ENCODE measurements around the gene GSTA1. TPM values are rescaled to one million over a fixed set of nuclear protein-coding genes. Genes with fewer than 3 reads are reported as not detected.
"Not testable (repeated sequence)": the region's sequence is repeated elsewhere in the genome, so short reads cannot be mapped to it uniquely, and the experiment has no call there.

GSTA1 gene
- polyA plus RNA-seq, 3 donors = 1.5 to 2.0 (median 1.9) TPM

GRCh38 chr6:52809777-52810176 lies 6.2 kb upstream of the GSTA1 start:
- DNase-seq (ENCODE audit: low read depth in 3 of 3, low spot score in 2 of 3) = not testable (repeated sequence)

GRCh38 chr6:52808660-52809059 lies 5.0 kb upstream of the GSTA1 start:
- no peak for DNase-seq (ENCODE audit: low read depth in 3 of 3, low spot score in 2 of 3)

GRCh38 chr6:52802806-52803205 lies 810 bp downstream of the GSTA1 start:
- no peak for DNase-seq (ENCODE audit: low read depth in 3 of 3, low spot score in 2 of 3)

- DNase-seq (ENCODE audit: low read depth in 3 of 3, low spot score in 2 of 3) = no peak
Measured at GRCh38 chr6:52801188-52801841, 2.3 kb downstream of the GSTA1 start.

- DNase-seq (ENCODE audit: low read depth in 3 of 3, low spot score in 2 of 3) = not testable (repeated sequence)
Measured at GRCh38 chr6:52799272-52799671, 4.3 kb downstream of the GSTA1 start.

- DNase-seq (ENCODE audit: low read depth in 3 of 3, low spot score in 2 of 3) = not testable (repeated sequence)
Measured at GRCh38 chr6:52794366-52794765, 9.2 kb downstream of the GSTA1 start.

- no peak for DNase-seq (ENCODE audit: low read depth in 3 of 3, low spot score in 2 of 3)
Measured at GRCh38 chr6:52790861-52791260, 12.8 kb downstream of the GSTA1 start.

- not testable (repeated sequence) for DNase-seq (ENCODE audit: low read depth in 3 of 3, low spot score in 2 of 3)
Measured at GRCh38 chr6:52789658-52790057, 14.0 kb downstream of the GSTA1 start.

GRCh38 chr6:52788478-52788877 lies 15.1 kb downstream of the GSTA1 start:
- DNase-seq (ENCODE audit: low read depth in 3 of 3, low spot score in 2 of 3) = peak in 1 of 3 donors; percentile 17

GRCh38 chr6:52787917-52788316 lies 15.7 kb downstream of the GSTA1 start:
- no peak for DNase-seq (ENCODE audit: low read depth in 3 of 3, low spot score in 2 of 3)

GRCh38 chr6:52786249-52786956 lies 17.2 kb downstream of the GSTA1 start:
- no peak for DNase-seq (ENCODE audit: low read depth in 3 of 3, low spot score in 2 of 3)

GRCh38 chr6:52782696-52783274 lies 20.8 kb downstream of the GSTA1 start:
- not testable (repeated sequence) for DNase-seq (ENCODE audit: low read depth in 3 of 3, low spot score in 2 of 3)

GRCh38 chr6:52782209-52782608 lies 21.4 kb downstream of the GSTA1 start:
- not testable (repeated sequence) for DNase-seq (ENCODE audit: low read depth in 3 of 3, low spot score in 2 of 3)

GRCh38 chr6:52779237-52779636 lies 24.4 kb downstream of the GSTA1 start:
- no peak for DNase-seq (ENCODE audit: low read depth in 3 of 3, low spot score in 2 of 3)

GRCh38 chr6:52776711-52777351 lies 26.8 kb downstream of the GSTA1 start:
- not testable (repeated sequence) for DNase-seq (ENCODE audit: low read depth in 3 of 3, low spot score in 2 of 3)

GRCh38 chr6:52769399-52769798 lies 34.2 kb downstream of the GSTA1 start:
- not testable (repeated sequence) for DNase-seq (ENCODE audit: low read depth in 3 of 3, low spot score in 2 of 3)

GRCh38 chr6:52767658-52768057 lies 36.0 kb downstream of the GSTA1 start:
- not testable (repeated sequence) for DNase-seq (ENCODE audit: low read depth in 3 of 3, low spot score in 2 of 3)

- DNase-seq (ENCODE audit: low read depth in 3 of 3, low spot score in 2 of 3) = not testable (repeated sequence)
Measured at GRCh38 chr6:52763322-52763916, 40.2 kb downstream of the GSTA1 start, which contains the start of gene GSTA2. TSS of gene GSTA2 (minus strand) at chr6:52763475. CDS start at chr6:52757947, 5,528 bp downstream.

- not testable (repeated sequence) for DNase-seq (ENCODE audit: low read depth in 3 of 3, low spot score in 2 of 3)
Measured at GRCh38 chr6:52761673-52762491, 41.7 kb downstream of the GSTA1 start.
